ENCODE results near the gene OR4E1. TPM values are rescaled to one million over a fixed set of nuclear protein-coding genes. Genes with fewer than 3 reads are reported as not detected.
"Not testable (repeated sequence)": the region's sequence is repeated elsewhere in the genome, so short reads cannot be mapped to it uniquely, and the experiment has no call there.

The OR4E1 gene
- polyA plus RNA-seq (ENCODE audit: insufficient read length in 4 of 4): under 1 TPM in 2 of 4 donors, not detected in 2; 0.05 to 0.06 TPM

- DNase-seq (ENCODE audit: low read depth in 4 of 4, low spot score in 2 of 4): no peak
These were observed at the start of gene OR4E1 for GRCh38 chr14:21673718-21674117. TSS of gene OR4E1 (minus strand) at chr14:21673818. CDS start at chr14:21670935, 2,883 bp downstream.

DNA sequence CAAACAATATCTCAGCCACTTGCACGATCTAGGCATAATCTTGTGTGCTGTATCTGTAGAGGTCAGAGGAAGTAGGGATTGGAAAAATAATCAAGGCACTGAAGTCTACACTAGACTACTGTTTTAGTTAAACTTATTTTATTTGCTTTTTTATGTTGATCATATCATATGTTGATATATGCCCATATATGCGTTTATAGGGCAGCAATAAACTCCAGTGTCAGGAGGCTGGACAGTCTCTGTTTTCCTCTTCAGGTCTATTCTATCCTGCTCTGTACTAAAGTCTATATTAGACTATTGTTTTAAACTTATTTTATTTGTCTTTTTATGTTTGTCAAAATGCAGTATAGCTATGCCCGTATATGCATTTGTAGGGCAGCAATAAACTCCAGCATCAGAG is 47.9 kb upstream of the OR4E1 start:
- no peak for DNase-seq (ENCODE audit: low read depth in 4 of 4, low spot score in 2 of 4)

GRCh38 chr14:21719841-21720240 is 46.2 kb upstream of the OR4E1 start:
- no peak for DNase-seq (ENCODE audit: low read depth in 4 of 4, low spot score in 2 of 4)

DNA sequence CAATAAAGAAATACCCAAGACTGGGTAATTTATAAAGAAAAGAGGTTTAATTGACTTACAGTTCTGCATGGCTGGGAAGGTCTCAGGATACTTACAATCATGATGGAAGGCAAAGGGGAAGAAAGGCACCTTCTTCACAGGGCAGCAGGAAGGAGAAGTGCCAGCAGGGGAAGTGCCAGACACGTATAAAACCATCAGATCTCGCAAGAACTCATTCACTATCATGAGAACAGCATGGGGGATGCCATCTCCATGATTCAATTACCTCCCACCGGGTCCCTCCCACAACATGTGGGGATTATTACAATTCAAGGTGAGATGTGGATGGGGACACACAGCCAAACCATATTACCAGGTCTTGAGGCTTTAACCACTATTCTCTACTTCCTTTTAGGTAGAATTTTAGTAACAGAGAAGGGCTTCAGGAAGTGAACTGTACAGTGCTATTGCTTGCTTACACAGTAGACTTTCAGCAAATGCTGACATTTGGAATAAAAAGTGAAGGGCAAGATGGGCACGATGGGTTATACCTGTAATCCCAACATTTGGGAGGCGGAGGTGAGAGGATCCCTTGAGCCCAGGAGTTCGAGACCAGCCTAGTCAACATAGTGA is 40.8 kb upstream of the OR4E1 start:
- DNase-seq (ENCODE audit: low read depth in 4 of 4, low spot score in 2 of 4): no peak

- no peak for DNase-seq (ENCODE audit: low read depth in 4 of 4, low spot score in 2 of 4)
These were observed 38.4 kb upstream of the OR4E1 start for GRCh38 chr14:21712036-21712435.

GRCh38 chr14:21711360-21711961 is 37.8 kb upstream of the OR4E1 start:
- peak in 1 of 4 donors; percentile 5 for DNase-seq (ENCODE audit: low read depth in 4 of 4, low spot score in 2 of 4)

- no peak for DNase-seq (ENCODE audit: low read depth in 4 of 4, low spot score in 2 of 4)
These were observed 30.7 kb upstream of the OR4E1 start for GRCh38 chr14:21704338-21704737.

GRCh38 chr14:21703357-21704326 is 30.0 kb upstream of the OR4E1 start:
- DNase-seq (ENCODE audit: low read depth in 4 of 4, low spot score in 2 of 4): no peak

DNA sequence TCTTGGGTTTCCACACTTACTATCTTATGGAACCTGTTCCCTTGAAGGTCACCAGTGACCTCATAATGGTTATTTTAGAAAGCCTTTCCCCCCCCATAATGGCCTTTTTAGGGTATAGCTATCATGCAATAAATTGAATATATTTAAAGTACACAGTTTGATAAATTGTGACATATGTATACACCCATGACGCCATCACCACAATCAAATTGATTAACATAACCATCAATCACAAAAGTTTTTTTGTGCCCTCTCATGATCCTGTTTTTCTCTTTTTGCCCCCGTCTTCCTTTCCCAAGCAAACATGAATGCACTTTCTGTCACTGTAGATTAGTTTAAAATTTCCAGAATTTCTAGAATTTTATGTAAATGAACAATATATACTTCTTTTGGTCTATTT is 28.7 kb upstream of the OR4E1 start:
- no peak for DNase-seq (ENCODE audit: low read depth in 4 of 4, low spot score in 2 of 4)

- no peak for DNase-seq (ENCODE audit: low read depth in 4 of 4, low spot score in 2 of 4)
These were observed 25.9 kb upstream of the OR4E1 start for GRCh38 chr14:21699551-21699950.

DNA sequence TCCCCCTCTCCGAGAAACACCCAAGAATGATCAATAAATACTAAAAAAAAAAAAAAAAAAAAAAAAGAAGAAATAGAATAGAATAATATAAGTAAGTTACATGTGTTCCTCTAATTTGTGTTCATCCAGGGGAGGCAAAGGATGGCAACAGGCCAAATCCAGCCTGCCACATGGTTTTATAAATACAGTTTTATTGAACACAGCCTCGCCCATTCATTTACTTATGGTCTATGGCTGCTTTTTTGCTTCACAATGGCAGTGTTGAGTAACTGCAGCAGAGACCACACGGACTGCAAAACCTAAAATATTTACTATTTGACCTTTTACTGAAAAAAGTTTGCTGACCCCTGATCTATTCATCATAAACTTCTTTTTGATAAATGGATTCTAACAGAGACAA is 24.9 kb upstream of the OR4E1 start:
- DNase-seq (ENCODE audit: low read depth in 4 of 4, low spot score in 2 of 4): not testable (repeated sequence)

DNA sequence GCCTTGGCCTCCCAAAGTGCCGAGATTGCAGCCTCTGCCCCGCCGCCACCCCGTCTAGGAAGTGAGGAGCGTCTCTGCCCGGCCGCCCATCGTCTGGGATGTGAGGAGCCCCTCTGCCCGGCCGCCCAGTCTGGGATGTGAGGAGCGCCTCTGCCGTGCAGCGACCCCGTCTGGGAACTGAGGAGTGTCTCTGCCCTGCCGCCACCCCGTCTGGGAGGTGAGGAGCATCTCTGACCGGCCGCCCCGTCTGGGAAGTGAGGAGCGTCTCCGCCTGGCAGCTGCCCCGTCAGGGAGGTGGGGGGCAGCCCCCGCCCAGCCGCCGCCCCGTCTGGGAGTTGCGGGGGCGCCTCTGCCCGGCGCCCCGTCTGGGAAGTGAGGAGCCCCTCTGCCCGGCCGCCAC is 24.0 kb upstream of the OR4E1 start:
- DNase-seq (ENCODE audit: low read depth in 4 of 4, low spot score in 2 of 4): not testable (repeated sequence)

DNA sequence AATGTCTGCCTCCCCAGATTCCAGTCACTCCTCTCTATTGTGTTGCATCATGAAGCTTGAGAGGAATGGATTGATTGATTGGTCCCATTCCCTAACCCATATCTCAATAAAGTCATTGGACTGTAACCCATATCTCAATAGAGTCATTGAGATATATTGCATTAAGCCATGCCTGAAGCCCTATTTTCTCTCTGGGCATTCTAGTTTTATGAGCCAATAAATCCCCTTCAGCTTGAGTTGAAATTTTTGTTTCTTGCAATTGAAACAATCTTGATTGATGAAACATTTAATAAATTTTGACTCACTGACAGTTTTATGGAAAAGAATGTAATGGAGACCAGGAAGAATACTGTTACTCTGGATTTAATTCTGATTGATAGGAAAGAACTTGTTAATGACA is 20.8 kb upstream of the OR4E1 start:
- DNase-seq (ENCODE audit: low read depth in 4 of 4, low spot score in 2 of 4): no peak

GRCh38 chr14:21686468-21686867 is 12.8 kb upstream of the OR4E1 start:
- DNase-seq (ENCODE audit: low read depth in 4 of 4, low spot score in 2 of 4): no peak

GRCh38 chr14:21680072-21680471 is 6.5 kb upstream of the OR4E1 start:
- no peak for DNase-seq (ENCODE audit: low read depth in 4 of 4, low spot score in 2 of 4)

DNA sequence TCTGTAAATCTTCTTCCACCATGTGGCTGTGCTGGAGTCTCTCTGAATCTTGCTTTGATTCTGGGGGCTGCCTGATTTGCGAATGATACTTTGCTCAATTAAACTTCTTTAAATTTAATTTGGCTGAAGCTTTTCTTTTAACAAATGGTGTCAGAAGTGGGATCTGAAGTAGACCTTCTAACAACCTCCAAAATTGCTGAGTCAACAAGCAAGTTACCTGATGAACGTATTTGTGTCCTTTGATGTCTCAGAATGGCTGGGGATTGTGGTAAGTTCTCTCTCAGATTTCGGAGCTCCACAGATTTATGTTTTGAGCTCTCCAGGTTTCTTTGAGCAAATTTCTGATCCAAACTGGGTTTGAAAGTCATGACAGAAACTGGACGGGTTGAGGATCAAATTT is 1.9 kb upstream of the OR4E1 start:
- no peak for DNase-seq (ENCODE audit: low read depth in 4 of 4, low spot score in 2 of 4)

- no peak for DNase-seq (ENCODE audit: low read depth in 4 of 4, low spot score in 2 of 4)
These were observed 1.5 kb downstream of the OR4E1 start for GRCh38 chr14:21672116-21672515.

DNA sequence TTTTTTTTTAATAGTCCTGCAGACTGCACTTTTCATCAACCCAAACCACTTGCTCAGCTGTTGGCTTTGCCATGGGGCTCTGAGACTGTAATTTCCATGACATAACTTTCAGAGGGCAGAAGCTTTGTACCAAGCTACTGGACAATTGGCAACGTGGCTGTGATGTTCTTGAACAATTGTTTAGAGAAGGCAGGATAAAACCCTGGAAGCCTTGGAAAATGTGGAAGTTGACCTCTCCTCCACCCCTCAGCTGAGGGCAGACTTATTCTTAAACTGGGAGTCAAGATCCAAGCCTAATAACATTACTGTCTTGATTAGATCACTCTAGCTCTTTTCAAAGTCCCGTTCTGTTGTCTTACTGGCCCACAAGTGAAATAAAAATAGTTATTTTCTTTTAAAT is 2.2 kb downstream of the OR4E1 start:
- no peak for DNase-seq (ENCODE audit: low read depth in 4 of 4, low spot score in 2 of 4)

- no peak for DNase-seq (ENCODE audit: low read depth in 4 of 4, low spot score in 2 of 4)
These were observed 4.3 kb downstream of the OR4E1 start for GRCh38 chr14:21669284-21669683.

DNA sequence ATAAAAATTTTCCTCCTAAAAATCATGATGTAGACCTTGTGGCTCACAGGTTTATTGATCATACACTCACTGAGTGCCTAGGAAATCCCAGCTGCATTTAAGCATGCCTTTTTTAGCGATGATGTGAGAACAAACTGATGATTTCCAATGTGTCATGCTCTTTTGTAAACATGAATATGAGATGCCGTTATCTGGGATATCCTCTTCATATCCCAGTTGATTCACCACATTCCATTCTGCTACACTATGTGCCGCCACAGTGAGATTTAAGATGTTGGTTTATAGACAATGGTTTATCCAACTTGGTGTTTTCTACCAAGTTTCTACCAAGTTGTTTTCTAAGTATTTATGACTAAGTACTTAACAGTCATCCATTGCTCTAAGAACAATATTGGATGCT is 5.2 kb downstream of the OR4E1 start:
- DNase-seq (ENCODE audit: low read depth in 4 of 4, low spot score in 2 of 4): no peak

- DNase-seq (ENCODE audit: low read depth in 4 of 4, low spot score in 2 of 4): no peak
These were observed 16.6 kb downstream of the OR4E1 start for GRCh38 chr14:21656980-21657379.
